GM23338 (cell line): Measurements from ENCODE around the gene MKLN1. TPM values are rescaled to one million over a fixed set of nuclear protein-coding genes. Genes with fewer than 3 reads are reported as not detected.

Experiments used
- ATAC-seq: fragments of 200-7000 bp; cut with Tn5 transposase; 3 replicates; pipeline ENCODE4 v1.9.1; 2020
- DNase-seq: peaks from one replicate; pipeline ENCODE4 v3.0.0-alpha.2; 2015; ENCODE audit warnings: low spot score
- H2AFZ ChIP-seq: fragments of 200-600 bp; sonication (generic); 2 replicates; pipeline ENCODE4 v1.8.0; 2016; ENCODE audit warnings: antibody characterized with exemption, mild to moderate bottlenecking, moderate library complexity
- H3F3A ChIP-seq: fragments of 200-600 bp; sonication (generic); replicated peaks from 2 replicates; pipeline ENCODE4 v1.8.0; 2017; ENCODE audit warnings: antibody characterized with exemption, mixed run types, low read depth
- H3K27ac ChIP-seq: fragments of 200-600 bp; sonication (generic); 2 replicates; pipeline ENCODE4 v1.6.1; 2016; ENCODE audit warnings: low read depth
- H3K27me3 ChIP-seq: fragments of 200-600 bp; sonication (generic); 2 replicates; pipeline ENCODE4 v1.8.0; 2016; ENCODE audit warnings: mild to moderate bottlenecking, mixed run types, moderate library complexity; ENCODE audit not compliant: insufficient read depth
- H3K36me3 ChIP-seq: fragments of 200-600 bp; sonication (generic); 2 replicates; pipeline ENCODE4 v1.8.0; 2016; ENCODE audit warnings: mild to moderate bottlenecking; ENCODE audit not compliant: insufficient read depth
- H3K4me1 ChIP-seq: fragments of 200-600 bp; sonication (generic); 2 replicates; pipeline ENCODE4 v1.8.0; 2016; ENCODE audit warnings: mild to moderate bottlenecking, moderate library complexity; ENCODE audit not compliant: insufficient read depth
- H3K4me2 ChIP-seq: fragments of 200-600 bp; sonication (generic); 2 replicates; pipeline ENCODE4 v1.7.1; 2017; ENCODE audit warnings: mixed run types
- H3K4me3 ChIP-seq: fragments of 200-600 bp; sonication (generic); 2 replicates; pipeline ENCODE4 v1.6.1; 2016; ENCODE audit warnings: mixed run types
- H3K79me2 ChIP-seq: fragments of 200-600 bp; sonication (generic); replicated peaks from 2 replicates; pipeline ENCODE4 v1.8.0; 2017; ENCODE audit warnings: mild to moderate bottlenecking; ENCODE audit not compliant: insufficient read depth
- H3K9me2 ChIP-seq: fragments of 200-600 bp; sonication (generic); 2 replicates; pipeline ENCODE4 v1.8.0; 2017; ENCODE audit not compliant: insufficient read depth
- H4K20me1 ChIP-seq: fragments of 200-600 bp; sonication (generic); replicated peaks from 2 replicates; pipeline ENCODE4 v1.8.0; 2017; ENCODE audit warnings: mild to moderate bottlenecking; ENCODE audit not compliant: insufficient read depth
- H3K27ac Mint-ChIP-seq: 2 replicates; pipeline ENCODE4 v1.8.0; 2020; ENCODE audit warnings: inconsistent platforms, mild to moderate bottlenecking, moderate library complexity, mixed read lengths
- H3K27me3 Mint-ChIP-seq: 3 replicates; pipeline ENCODE4 v1.8.0; 2022; ENCODE audit warnings: low read depth, mild to moderate bottlenecking, moderate library complexity, mixed read lengths, inconsistent platforms; ENCODE audit not compliant: insufficient read depth, poor library complexity
- H3K36me3 Mint-ChIP-seq: 3 replicates; pipeline ENCODE4 v1.8.0; 2021; ENCODE audit warnings: low read depth, mild to moderate bottlenecking, inconsistent platforms, moderate library complexity, mixed read lengths
- H3K4me1 Mint-ChIP-seq: 3 replicates; pipeline ENCODE4 v1.8.0; 2020; ENCODE audit warnings: mild to moderate bottlenecking, inconsistent platforms, mixed read lengths
- H3K4me3 Mint-ChIP-seq: 3 replicates; pipeline ENCODE4 v1.8.0; 2021; ENCODE audit warnings: moderate library complexity, mild to moderate bottlenecking, inconsistent platforms, mixed read lengths
- H3K9me3 Mint-ChIP-seq: 3 replicates; pipeline ENCODE4 v1.8.0; 2020; ENCODE audit warnings: moderate library complexity, mild to moderate bottlenecking, inconsistent platforms, mixed read lengths
- CREB1 ChIP-seq: fragments of 250-450 bp; sonication (Bioruptor Pico); IDR thresholded peaks from 2 replicates; pipeline ENCODE4 v1.5.0; 2020; ENCODE audit warnings: low read depth, mild to moderate bottlenecking, moderate library complexity
- EZH2 ChIP-seq: fragments of 200-600 bp; sonication (generic); IDR thresholded peaks from one replicate; pipeline ENCODE4 v1.8.0; 2017; ENCODE audit warnings: antibody characterized with exemption, mild to moderate bottlenecking, low read depth; ENCODE audit not compliant: unreplicated experiment
- EZH2phosphoT487 ChIP-seq: fragments of 200-600 bp; sonication (generic); IDR thresholded peaks from one replicate; pipeline ENCODE4 v1.8.1; 2018; ENCODE audit warnings: antibody characterized with exemption; ENCODE audit not compliant: unreplicated experiment
- JUNB ChIP-seq: IDR thresholded peaks from one replicate; pipeline ENCODE4 v1.6.1; 2016; ENCODE audit warnings: antibody characterized with exemption; ENCODE audit not compliant: unreplicated experiment
- POLR2AphosphoS5 ChIP-seq: IDR thresholded peaks from 2 replicates; pipeline ENCODE4 v1.6.1; 2016; ENCODE audit warnings: antibody characterized with exemption, low read depth
- STAT1 ChIP-seq: IDR thresholded peaks from one replicate; pipeline ENCODE4 v1.6.1; 2016; ENCODE audit warnings: antibody characterized with exemption; ENCODE audit not compliant: unreplicated experiment
- polyA plus RNA-seq: library from polyadenylated mRNA; unstranded; fragments of >200 nt; fragmentation: Nextera tagmentation; extraction: Ambion mirVana; gene quantifications from 2 replicates; pipeline ENCODE4 v1.2.1, GENCODE V29; 2016
- total RNA-seq: library from RNA; depleted of rRNA; stranded (reverse); fragments of >200 nt; shearing (Covaris generic); gene quantifications from 2 replicates; pipeline ENCODE4 v1.2.3, GENCODE V29; 2014
- TF ChIP-seq, protein P1 (sequence below): fragments of 250-450 bp; sonication (Bioruptor Pico); IDR thresholded peaks from 2 replicates; pipeline ENCODE4 v1.5.0; 2020; ENCODE audit warnings: mild to moderate bottlenecking, moderate library complexity
- TF ChIP-seq, protein P2 (sequence below): IDR thresholded peaks from 2 replicates; pipeline ENCODE4 v1.6.1; 2016; ENCODE audit warnings: antibody characterized with exemption

The MKLN1 gene
- total and polyA plus RNA-seq, 2 experiments from 2014 or later, result 25.3 to 46.5 TPM

DNA sequence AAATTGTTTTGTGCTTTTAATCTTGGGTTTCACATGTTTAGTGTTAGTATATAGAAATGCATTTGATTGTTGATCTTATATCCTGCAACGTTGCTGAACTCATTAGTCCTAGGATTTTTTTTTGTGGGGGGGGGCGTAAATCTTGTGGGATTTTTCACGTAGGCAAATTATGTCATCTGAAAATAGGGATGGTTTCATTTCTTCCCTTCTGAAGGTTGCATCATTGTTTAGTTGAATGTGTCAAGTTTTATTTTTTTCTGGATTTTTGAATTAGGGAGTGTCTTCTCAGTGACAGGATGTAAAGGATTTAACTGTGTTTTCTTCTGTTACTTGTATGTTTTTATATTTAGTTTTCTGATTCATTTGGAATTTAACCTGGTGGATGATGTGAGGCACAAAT lies 26.7 kb downstream of the MKLN1 start:
- H3K4me3 Mint-ChIP-seq, result no peak overlapping the region
- Histone ChIP-seq H3K79me2 (peaks cover 100% of the 10 kb centered on the region), H3K4me1 (peaks cover 34% of the 10 kb centered on the region), H2AFZ (no peak overlapping the region), H3K4me2 (no peak overlapping the region), H3K27ac (no peak overlapping the region), H3K4me3 (no peak overlapping the region), H3K9me2 (no peaks in the 10 kb centered on the region), H4K20me1 (peaks cover 17% of the 10 kb centered on the region; the same call in 1 of the 2 replicates), H3K36me3 (no peaks in the 10 kb centered on the region), H3F3A (no peaks in the 10 kb centered on the region), H3K27me3 (no peaks in the 10 kb centered on the region)
- TF ChIP-seq, protein P1, sequence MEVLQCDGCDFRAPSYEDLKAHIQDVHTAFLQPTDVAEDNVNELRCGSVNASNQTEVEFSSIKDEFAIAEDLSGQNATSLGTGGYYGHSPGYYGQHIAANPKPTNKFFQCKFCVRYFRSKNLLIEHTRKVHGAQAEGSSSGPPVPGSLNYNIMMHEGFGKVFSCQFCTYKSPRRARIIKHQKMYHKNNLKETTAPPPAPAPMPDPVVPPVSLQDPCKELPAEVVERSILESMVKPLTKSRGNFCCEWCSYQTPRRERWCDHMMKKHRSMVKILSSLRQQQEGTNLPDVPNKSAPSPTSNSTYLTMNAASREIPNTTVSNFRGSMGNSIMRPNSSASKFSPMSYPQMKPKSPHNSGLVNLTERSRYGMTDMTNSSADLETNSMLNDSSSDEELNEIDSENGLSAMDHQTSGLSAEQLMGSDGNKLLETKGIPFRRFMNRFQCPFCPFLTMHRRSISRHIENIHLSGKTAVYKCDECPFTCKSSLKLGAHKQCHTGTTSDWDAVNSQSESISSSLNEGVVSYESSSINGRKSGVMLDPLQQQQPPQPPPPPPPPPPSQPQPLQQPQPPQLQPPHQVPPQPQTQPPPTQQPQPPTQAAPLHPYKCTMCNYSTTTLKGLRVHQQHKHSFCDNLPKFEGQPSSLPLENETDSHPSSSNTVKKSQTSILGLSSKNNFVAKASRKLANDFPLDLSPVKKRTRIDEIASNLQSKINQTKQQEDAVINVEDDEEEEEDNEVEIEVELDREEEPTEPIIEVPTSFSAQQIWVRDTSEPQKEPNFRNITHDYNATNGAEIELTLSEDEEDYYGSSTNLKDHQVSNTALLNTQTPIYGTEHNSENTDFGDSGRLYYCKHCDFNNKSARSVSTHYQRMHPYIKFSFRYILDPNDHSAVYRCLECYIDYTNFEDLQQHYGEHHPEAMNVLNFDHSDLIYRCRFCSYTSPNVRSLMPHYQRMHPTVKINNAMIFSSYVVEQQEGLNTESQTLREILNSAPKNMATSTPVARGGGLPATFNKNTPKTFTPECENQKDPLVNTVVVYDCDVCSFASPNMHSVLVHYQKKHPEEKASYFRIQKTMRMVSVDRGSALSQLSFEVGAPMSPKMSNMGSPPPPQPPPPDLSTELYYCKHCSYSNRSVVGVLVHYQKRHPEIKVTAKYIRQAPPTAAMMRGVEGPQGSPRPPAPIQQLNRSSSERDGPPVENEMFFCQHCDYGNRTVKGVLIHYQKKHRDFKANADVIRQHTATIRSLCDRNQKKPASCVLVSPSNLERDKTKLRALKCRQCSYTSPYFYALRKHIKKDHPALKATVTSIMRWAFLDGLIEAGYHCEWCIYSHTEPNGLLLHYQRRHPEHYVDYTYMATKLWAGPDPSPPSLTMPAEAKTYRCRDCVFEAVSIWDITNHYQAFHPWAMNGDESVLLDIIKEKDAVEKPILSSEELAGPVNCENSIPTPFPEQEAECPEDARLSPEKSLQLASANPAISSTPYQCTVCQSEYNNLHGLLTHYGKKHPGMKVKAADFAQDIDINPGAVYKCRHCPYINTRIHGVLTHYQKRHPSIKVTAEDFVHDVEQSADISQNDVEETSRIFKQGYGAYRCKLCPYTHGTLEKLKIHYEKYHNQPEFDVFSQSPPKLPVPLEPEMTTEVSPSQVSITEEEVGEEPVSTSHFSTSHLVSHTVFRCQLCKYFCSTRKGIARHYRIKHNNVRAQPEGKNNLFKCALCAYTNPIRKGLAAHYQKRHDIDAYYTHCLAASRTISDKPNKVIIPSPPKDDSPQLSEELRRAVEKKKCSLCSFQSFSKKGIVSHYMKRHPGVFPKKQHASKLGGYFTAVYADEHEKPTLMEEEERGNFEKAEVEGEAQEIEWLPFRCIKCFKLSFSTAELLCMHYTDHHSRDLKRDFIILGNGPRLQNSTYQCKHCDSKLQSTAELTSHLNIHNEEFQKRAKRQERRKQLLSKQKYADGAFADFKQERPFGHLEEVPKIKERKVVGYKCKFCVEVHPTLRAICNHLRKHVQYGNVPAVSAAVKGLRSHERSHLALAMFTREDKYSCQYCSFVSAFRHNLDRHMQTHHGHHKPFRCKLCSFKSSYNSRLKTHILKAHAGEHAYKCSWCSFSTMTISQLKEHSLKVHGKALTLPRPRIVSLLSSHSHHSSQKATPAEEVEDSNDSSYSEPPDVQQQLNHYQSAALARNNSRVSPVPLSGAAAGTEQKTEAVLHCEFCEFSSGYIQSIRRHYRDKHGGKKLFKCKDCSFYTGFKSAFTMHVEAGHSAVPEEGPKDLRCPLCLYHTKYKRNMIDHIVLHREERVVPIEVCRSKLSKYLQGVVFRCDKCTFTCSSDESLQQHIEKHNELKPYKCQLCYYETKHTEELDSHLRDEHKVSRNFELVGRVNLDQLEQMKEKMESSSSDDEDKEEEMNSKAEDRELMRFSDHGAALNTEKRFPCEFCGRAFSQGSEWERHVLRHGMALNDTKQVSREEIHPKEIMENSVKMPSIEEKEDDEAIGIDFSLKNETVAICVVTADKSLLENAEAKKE (CRISPR knock-in tag), result no peak
- TF ChIP-seq, protein P2, sequence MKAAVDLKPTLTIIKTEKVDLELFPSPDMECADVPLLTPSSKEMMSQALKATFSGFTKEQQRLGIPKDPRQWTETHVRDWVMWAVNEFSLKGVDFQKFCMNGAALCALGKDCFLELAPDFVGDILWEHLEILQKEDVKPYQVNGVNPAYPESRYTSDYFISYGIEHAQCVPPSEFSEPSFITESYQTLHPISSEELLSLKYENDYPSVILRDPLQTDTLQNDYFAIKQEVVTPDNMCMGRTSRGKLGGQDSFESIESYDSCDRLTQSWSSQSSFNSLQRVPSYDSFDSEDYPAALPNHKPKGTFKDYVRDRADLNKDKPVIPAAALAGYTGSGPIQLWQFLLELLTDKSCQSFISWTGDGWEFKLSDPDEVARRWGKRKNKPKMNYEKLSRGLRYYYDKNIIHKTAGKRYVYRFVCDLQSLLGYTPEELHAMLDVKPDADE, result no peak
- TF ChIP-seq CREB1 (no peak), EZH2 (no peak), STAT1 (no peak), POLR2AphosphoS5 (no peak), EZH2phosphoT487 (no peak), JUNB (no peak)
- DNase-seq, result no peak
- ATAC-seq, result no peak
- H3K4me1 Mint-ChIP-seq, result peaks cover 48% of the 10 kb centered on the region
- no peaks in the 10 kb centered on the region for H3K9me3 Mint-ChIP-seq
- no peaks in the 10 kb centered on the region for H3K27me3 Mint-ChIP-seq
- H3K27ac Mint-ChIP-seq, result no peak overlapping the region
- H3K36me3 Mint-ChIP-seq, result peaks cover 16% of the 10 kb centered on the region; the same call in 2 of the 3 replicates
